Measurements from ENCODE around the gene ETS2. TPM values are rescaled to one million over a fixed set of nuclear protein-coding genes. Genes with fewer than 3 reads are reported as not detected.
A peak's percentile ranks its signal among the peaks of the same experiment; 100 is the strongest.

Gene ETS2
- total and polyA plus RNA-seq, 12 donors: 26.2 to 81.5 (median 43.8) TPM

- 81 to 89% methylated on average over 6 of the region's 6 CpGs for WGBS, 2 donors
- Histone ChIP-seq H3K4me3 (no peak overlapping the region), H3K27ac (peak overlapping the region in 4 of 10 donors; percentile 8 to 73 (median 20)), H3K27me3 (no peaks in the 10 kb centered on the region), H3K9me3 (peaks cover 0 to 6% (median 0%) of the 10 kb centered on the region in 11 donors), H3K36me3 (no peaks in the 10 kb centered on the region), H3K4me1 (peaks cover 0 to 43% (median 33%) of the 10 kb centered on the region in 9 donors)
- TF ChIP-seq, protein P1, sequence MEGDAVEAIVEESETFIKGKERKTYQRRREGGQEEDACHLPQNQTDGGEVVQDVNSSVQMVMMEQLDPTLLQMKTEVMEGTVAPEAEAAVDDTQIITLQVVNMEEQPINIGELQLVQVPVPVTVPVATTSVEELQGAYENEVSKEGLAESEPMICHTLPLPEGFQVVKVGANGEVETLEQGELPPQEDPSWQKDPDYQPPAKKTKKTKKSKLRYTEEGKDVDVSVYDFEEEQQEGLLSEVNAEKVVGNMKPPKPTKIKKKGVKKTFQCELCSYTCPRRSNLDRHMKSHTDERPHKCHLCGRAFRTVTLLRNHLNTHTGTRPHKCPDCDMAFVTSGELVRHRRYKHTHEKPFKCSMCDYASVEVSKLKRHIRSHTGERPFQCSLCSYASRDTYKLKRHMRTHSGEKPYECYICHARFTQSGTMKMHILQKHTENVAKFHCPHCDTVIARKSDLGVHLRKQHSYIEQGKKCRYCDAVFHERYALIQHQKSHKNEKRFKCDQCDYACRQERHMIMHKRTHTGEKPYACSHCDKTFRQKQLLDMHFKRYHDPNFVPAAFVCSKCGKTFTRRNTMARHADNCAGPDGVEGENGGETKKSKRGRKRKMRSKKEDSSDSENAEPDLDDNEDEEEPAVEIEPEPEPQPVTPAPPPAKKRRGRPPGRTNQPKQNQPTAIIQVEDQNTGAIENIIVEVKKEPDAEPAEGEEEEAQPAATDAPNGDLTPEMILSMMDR (IDR thresholded peaks at IDR 0.05): no peak
- intact Hi-C loops (cut with DNase I): loop anchor here in 2 of 10 donors (5.0 to 10.0 kb wide), 2 partner anchors 52 to 54 kb away; no protein-coding TSS in a partner anchor
- DNase-seq: no peak
- no peak for ATAC-seq
Observed at GRCh38 chr21:38850277-38850951, 44.7 kb downstream of the ETS2 start.

DNA sequence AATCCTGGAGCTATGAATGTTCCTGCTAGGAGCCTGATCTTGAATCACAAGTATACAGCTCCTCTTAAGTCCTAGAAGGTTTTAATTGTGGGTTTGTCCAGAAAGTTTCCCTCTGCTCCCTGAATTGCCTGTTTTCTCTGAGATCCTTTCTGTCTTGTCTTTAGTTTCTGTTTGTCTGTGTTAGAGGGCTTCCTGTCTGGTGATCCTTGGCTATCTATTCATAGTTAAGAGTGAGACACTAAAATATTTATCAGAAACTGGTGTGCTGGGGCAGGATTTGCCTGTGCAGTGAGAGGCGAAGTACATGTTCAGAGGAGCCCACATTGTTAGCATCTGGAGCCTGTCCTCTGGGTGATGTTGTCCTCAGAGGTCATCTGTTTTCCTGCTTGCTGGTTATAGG, 45.4 kb downstream of the ETS2 start:
- 97 to 100% methylated on average over 1 of the region's 1 CpG for WGBS, 2 donors

DNA sequence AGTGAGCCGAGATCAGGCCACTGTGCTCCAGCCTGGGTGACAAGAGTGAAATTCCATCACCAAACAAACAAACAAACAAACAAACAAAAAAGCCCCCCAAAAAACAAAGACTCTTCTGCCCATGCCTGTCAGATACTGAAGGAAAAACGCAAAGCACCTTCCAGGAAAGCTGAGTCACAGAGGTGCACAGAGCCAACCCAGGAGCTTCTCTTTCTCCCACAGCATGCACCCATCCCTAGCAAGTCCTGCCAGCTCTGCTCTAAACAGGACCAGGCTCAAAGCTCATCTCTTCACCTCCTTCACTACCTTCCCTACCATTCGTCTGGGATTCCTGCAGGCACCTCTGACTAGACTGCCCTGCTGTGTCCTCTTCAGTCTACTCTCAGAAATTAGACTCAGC, 46.5 kb downstream of the ETS2 start:
- intact Hi-C loops (cut with DNase I): loop anchor here in 2 of 10 donors (5.0 to 10.0 kb wide), 2 partner anchors 50 to 53 kb away; no protein-coding TSS in a partner anchor
- H3K4me3 ChIP-seq: no peak overlapping the region
- no peaks in the 10 kb centered on the region for H3K27me3 ChIP-seq
- TF ChIP-seq, protein P1 (IDR thresholded peaks at IDR 0.05): no peak
- 95% methylated on average over 3 of the region's 3 CpGs for WGBS, 2 donors
- peaks cover 0 to 44% (median 34%) of the 10 kb centered on the region in 9 donors for H3K4me1 ChIP-seq
- H3K27ac ChIP-seq: no peak overlapping the region
- H3K36me3 ChIP-seq: no peaks in the 10 kb centered on the region
- H3K9me3 ChIP-seq: peaks cover 0 to 6% (median 0%) of the 10 kb centered on the region in 11 donors
- no peak for ATAC-seq
- DNase-seq: no peak

More for the DNA sequence above, 45.4 kb downstream of the ETS2 start:
- Histone ChIP-seq H3K27me3 (no peaks in the 10 kb centered on the region), H3K4me1 (peaks cover 0 to 43% (median 33%) of the 10 kb centered on the region in 9 donors), H3K9me3 (peaks cover 0 to 6% (median 0%) of the 10 kb centered on the region in 11 donors), H3K36me3 (no peaks in the 10 kb centered on the region), H3K4me3 (no peak overlapping the region), H3K27ac (peak overlapping the region in 3 of 10 donors; percentile 8 to 73 (median 31))
- intact Hi-C loops (cut with DNase I): loop anchor here in 2 of 10 donors (5.0 to 10.0 kb wide), 2 partner anchors 51 to 54 kb away; no protein-coding TSS in a partner anchor
- TF ChIP-seq, protein P1 (IDR thresholded peaks at IDR 0.05): no peak
- DNase-seq (no peak), ATAC-seq (no peak)

- Histone ChIP-seq H3K4me1 (peaks cover 0 to 42% (median 34%) of the 10 kb centered on the region in 9 donors), H3K4me3 (no peak overlapping the region), H3K27me3 (no peaks in the 10 kb centered on the region), H3K27ac (no peak overlapping the region), H3K36me3 (no peaks in the 10 kb centered on the region), H3K9me3 (peaks cover 0 to 6% (median 0%) of the 10 kb centered on the region in 11 donors)
- DNase-seq (no peak), ATAC-seq (no peak)
- TF ChIP-seq, protein P1 (IDR thresholded peaks at IDR 0.05): no peak
- intact Hi-C loops (cut with DNase I): loop anchor here in 2 of 10 donors (5.0 to 10.0 kb wide), 2 partner anchors 50 to 52 kb away; no protein-coding TSS in a partner anchor
- WGBS, 2 donors: 67 to 80% methylated on average over 3 of the region's 3 CpGs
Observed at GRCh38 chr21:38852708-38853107, 47.0 kb downstream of the ETS2 start.
